Smooth muscle cell (in vitro differentiated cells): ENCODE measurements around the gene CDH11. TPM values are rescaled to one million over a fixed set of nuclear protein-coding genes. Genes with fewer than 3 reads are reported as not detected.

Source experiments
- DNase-seq: peaks from one replicate; lab custom pipeline; 2025; ENCODE audit not compliant: unreplicated experiment; lab: John Stamatoyannopoulos, UW
- H2AFZ ChIP-seq: fragments of 200-600 bp; sonication (generic); 2 replicates; pipeline ENCODE4 v1.6.0; 2016; ENCODE audit warnings: antibody characterized with exemption, low read depth, mild to moderate bottlenecking
- H3F3A ChIP-seq: fragments of 200-600 bp; sonication (generic); 2 replicates; pipeline ENCODE4 v1.6.0; 2017; ENCODE audit warnings: antibody characterized with exemption, low read depth
- H3K27ac ChIP-seq: fragments of 200-600 bp; sonication (generic); 2 replicates; pipeline ENCODE4 v1.5.1; 2016; ENCODE audit warnings: low read depth, mild to moderate bottlenecking
- H3K27me3 ChIP-seq: fragments of 200-600 bp; sonication (generic); 2 replicates; pipeline ENCODE4 v1.6.1; 2016; ENCODE audit warnings: low read depth, mild to moderate bottlenecking
- H3K36me3 ChIP-seq: fragments of 200-600 bp; sonication (generic); 2 replicates; pipeline ENCODE4 v1.5.1; 2016; ENCODE audit warnings: low read depth
- H3K4me1 ChIP-seq: fragments of 200-600 bp; sonication (generic); 2 replicates; pipeline ENCODE4 v1.5.1; 2016; ENCODE audit warnings: low read depth
- H3K4me2 ChIP-seq: fragments of 200-600 bp; sonication (generic); 2 replicates; pipeline ENCODE4 v1.6.0; 2016; ENCODE audit warnings: mild to moderate bottlenecking
- H3K4me3 ChIP-seq: fragments of 200-600 bp; sonication (generic); 2 replicates; pipeline ENCODE4 v1.5.1; 2016; ENCODE audit warnings: mild to moderate bottlenecking
- H3K79me2 ChIP-seq: fragments of 200-600 bp; sonication (generic); 2 replicates; pipeline ENCODE4 v1.6.0; 2016; ENCODE audit warnings: low read depth, mild to moderate bottlenecking
- H3K9ac ChIP-seq: fragments of 200-600 bp; sonication (generic); 2 replicates; pipeline ENCODE4 v1.6.0; 2016; ENCODE audit warnings: low read depth
- H3K9me3 ChIP-seq: fragments of 200-600 bp; sonication (generic); replicated peaks from 2 replicates; pipeline ENCODE4 v1.5.1; 2016; ENCODE audit warnings: low read depth
- H4K20me1 ChIP-seq: fragments of 200-600 bp; sonication (generic); 2 replicates; pipeline ENCODE4 v1.6.0; 2016; ENCODE audit warnings: low read depth
- WGBS: methylation state at CpG from one replicate; pipeline ENCODE4 v1.1.7; 2016; ENCODE audit warnings: low lambda C conversion rate; 5-methylcytosine and 5-hydroxymethylcytosine counted together
- polyA plus RNA-seq: library from polyadenylated mRNA; unstranded; fragments of >200 nt; fragmentation: Nextera tagmentation; extraction: Ambion mirVana; gene quantifications from 2 replicates; pipeline ENCODE4 v1.2.1, GENCODE V29; 2016
- total RNA-seq: library from RNA; depleted of rRNA; stranded (reverse); fragments of >200 nt; gene quantifications from 2 replicates; pipeline ENCODE4 v1.2.3, GENCODE V29; 2014
- TF ChIP-seq, protein P1 (sequence below): fragments of 200-600 bp; sonication (generic); IDR thresholded peaks from 2 replicates; pipeline ENCODE4 v1.5.1; 2017; ENCODE audit warnings: borderline replicate concordance, mild to moderate bottlenecking, antibody characterized with exemption; ENCODE audit not compliant: insufficient read depth, poor library complexity, severe bottlenecking

The CDH11 gene
- total and polyA plus RNA-seq, 2 experiments from 2014 or later = 1,034 to 1,251 TPM

DNA sequence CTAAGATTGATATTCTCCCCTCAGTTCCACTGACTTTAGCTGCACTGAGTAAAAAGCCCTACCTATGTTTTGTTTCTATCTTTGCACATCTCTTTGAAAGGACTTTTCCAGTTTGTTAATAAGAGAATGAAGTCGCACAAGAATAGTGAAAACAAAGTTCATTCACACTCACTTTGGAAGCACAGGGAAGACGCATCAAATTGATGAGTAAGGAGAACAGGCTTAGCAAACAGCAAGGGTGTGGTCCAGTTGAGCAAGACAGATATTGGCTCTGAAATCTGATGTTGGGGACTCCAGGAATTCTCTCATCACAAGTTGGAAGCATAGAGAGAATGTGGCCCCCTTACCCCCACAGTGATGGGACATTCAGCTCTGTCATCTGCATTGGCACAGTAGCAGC is 221.3 kb downstream of the CDH11 start:
- Histone ChIP-seq H3K36me3 (no peaks in the 10 kb centered on the region), H3K27ac (peak overlapping the region; percentile 67), H3K4me1 (peaks cover 6% of the 10 kb centered on the region), H2AFZ (peak overlapping the region; percentile 84), H3K9ac (peak overlapping the region; percentile 5), H3K27me3 (no peaks in the 10 kb centered on the region), H4K20me1 (no peaks in the 10 kb centered on the region), H3K4me3 (no peak overlapping the region), H3F3A (no peaks in the 10 kb centered on the region), H3K9me3 (no peaks in the 10 kb centered on the region), H3K4me2 (peak overlapping the region; percentile 49), H3K79me2 (no peaks in the 10 kb centered on the region)
- DNase-seq = no peak
- WGBS = 68% methylated on average over 2 of the region's 2 CpGs
- TF ChIP-seq, protein P1, sequence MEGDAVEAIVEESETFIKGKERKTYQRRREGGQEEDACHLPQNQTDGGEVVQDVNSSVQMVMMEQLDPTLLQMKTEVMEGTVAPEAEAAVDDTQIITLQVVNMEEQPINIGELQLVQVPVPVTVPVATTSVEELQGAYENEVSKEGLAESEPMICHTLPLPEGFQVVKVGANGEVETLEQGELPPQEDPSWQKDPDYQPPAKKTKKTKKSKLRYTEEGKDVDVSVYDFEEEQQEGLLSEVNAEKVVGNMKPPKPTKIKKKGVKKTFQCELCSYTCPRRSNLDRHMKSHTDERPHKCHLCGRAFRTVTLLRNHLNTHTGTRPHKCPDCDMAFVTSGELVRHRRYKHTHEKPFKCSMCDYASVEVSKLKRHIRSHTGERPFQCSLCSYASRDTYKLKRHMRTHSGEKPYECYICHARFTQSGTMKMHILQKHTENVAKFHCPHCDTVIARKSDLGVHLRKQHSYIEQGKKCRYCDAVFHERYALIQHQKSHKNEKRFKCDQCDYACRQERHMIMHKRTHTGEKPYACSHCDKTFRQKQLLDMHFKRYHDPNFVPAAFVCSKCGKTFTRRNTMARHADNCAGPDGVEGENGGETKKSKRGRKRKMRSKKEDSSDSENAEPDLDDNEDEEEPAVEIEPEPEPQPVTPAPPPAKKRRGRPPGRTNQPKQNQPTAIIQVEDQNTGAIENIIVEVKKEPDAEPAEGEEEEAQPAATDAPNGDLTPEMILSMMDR = no peak

DNA sequence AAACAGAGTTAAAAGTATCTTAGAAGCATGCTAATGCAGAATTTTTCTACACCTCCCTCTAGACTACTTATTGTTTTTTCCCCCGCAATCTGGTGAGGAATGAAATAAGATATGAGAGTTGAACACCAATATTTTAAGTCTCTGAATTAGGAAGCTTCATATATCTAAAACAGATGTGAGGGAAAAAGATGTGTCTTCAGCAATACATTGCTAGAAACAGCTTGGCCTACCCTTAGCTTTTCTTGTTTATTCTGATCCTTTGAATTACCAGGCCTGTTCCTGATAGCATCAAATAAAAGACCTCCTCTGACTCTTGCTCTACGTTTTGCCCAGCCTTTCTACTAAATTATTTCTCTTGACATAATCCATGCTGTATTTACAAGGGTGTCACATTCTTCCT is 221.8 kb downstream of the CDH11 start:
- no peaks in the 10 kb centered on the region for H3K27me3 ChIP-seq

DNA sequence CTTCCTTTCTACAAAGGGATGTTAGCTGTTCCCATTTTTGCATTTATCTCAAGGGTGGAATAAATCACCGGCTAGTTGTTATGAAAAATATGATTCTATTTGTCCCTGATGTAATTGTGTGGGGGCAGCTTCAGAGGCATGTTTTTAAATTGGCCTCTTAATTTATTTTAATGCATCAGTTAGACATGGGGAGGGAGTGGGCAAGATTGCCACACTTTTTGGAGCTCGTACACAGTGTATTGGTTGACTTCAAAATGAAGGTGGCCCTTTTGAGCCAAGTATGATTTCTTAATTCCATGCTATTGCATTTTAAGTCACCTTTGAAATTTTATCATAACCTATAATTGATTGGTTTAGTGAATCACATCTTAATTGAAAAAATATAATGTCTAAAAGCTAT is 223.7 kb downstream of the CDH11 start:
- Histone ChIP-seq H3K36me3 (no peaks in the 10 kb centered on the region), H3K4me1 (peaks cover 6% of the 10 kb centered on the region), H3K79me2 (no peaks in the 10 kb centered on the region), H4K20me1 (no peaks in the 10 kb centered on the region), H3K4me3 (no peak overlapping the region), H3K4me2 (no peak overlapping the region), H3K9me3 (no peaks in the 10 kb centered on the region), H3K27me3 (no peaks in the 10 kb centered on the region), H3K9ac (no peak overlapping the region), H3K27ac (no peak overlapping the region), H2AFZ (no peak overlapping the region), H3F3A (no peaks in the 10 kb centered on the region)
- 94% methylated on average over 2 of the region's 2 CpGs for WGBS
- DNase-seq = no peak
- TF ChIP-seq, protein P1 = no peak

More for the DNA sequence above, 221.8 kb downstream of the CDH11 start:
- Histone ChIP-seq H3K9me3 (no peaks in the 10 kb centered on the region), H4K20me1 (no peaks in the 10 kb centered on the region), H3K27ac (peak overlapping the region; percentile 67), H3K79me2 (no peaks in the 10 kb centered on the region), H3K9ac (peak overlapping the region; percentile 5), H3K4me3 (no peak overlapping the region), H3F3A (no peaks in the 10 kb centered on the region), H3K4me2 (peak overlapping the region; percentile 49), H2AFZ (peak overlapping the region; percentile 84), H3K4me1 (peaks cover 6% of the 10 kb centered on the region), H3K36me3 (no peaks in the 10 kb centered on the region)
- no peak for DNase-seq
- WGBS = 16% methylated on average over 2 of the region's 2 CpGs
- TF ChIP-seq, protein P1 = no peak
